ENCODE measurements around the gene FAM200C.
A peak's percentile ranks its signal among the peaks of the same experiment; 100 is the strongest.

The FAM200C gene

DNA sequence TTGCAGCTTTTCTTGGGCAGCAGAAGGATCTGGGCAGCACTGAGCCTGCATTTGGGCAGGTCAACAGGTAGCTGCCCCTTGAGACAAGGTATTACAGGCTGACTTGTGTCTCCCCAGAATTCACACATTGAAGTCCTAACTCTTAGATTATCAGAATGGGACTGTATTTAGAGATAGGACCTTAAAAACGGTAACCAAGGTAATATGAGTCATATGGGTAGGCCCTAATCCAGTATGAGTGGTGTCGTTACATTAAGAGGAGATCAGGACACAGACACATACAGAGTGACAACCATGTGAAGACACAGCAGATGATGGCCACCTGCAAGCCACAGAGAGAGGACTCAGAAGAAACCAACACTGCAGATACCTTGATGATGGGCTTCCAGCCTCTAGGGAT, 32.6 kb downstream of the FAM200C start:
- no peak for DNase-seq (ENCODE audit: low spot score)

DNA sequence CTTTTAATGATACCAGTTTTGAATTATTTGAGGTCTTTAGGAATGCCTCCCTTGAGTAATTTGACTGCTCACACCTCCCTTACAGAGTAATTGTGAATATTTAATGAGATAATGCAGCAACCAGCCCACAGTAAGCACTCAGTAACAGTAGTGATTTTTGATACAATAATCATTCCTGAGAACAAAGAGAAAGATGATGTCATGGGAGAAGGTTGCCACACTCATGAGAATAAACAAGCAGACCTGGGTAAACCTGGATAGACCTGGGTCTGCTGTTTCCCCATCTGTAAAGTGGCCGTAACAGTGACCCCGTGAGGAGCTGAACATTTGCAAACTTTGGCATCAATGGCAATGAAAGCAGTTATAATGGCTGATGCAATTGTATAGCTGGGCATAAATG, 33.6 kb downstream of the FAM200C start:
- DNase-seq (ENCODE audit: low spot score), result no peak

DNA sequence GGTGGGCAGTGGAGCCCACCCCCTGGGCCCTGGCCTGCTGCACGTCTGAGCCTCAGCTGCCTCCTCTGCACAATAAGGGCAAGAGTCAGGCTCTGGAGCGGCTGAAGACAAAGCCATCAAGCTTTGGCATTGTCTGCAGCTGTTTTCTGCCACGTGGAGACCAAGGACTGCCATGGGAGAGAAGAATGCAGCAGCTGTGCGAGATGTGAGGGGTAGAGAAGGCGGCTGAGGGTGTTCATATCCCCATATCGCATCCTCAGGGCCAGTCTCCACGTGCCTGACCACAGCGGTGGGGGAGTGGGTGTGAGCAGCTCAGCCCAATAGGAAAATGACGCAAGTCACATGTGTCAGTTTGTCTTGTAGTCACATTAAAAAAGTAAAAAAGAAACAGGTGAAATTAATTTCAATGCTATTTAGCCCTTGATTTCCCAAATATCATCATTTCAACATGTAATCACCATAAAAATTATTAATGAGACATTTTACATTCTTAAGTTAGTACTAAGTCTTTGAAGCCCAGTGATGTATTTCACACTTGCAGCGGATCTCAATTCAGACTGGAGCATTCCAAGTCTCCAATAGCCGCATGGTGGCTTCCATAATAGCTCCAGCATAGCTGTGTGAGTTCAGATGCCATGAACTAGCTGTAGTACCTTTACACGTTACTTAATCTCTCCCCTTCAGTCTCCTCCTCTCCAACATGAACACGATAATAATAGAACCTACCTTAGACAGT, 36.0 kb downstream of the FAM200C start:
- no peak for DNase-seq (ENCODE audit: low spot score)

DNA sequence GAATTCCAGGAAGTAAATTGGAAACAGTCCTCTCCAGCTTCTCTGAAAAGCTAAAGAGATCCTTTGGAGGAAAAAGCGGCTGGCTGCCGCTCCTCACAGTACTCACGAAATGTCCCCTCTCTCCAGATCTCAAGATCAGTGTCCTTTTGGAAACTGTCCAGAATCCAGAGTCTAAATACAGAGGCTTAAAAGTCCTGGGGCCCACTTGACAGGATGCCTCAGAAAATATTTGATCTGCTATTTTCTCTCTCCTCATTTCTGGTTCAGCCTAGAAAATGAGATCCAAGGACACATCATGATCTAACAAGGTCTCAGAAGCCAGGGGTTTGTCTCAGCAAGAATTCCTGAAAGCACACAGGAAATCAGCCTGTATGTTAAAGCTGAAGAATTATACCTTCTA, 36.6 kb downstream of the FAM200C start:
- no peak for DNase-seq (ENCODE audit: low spot score)

DNA sequence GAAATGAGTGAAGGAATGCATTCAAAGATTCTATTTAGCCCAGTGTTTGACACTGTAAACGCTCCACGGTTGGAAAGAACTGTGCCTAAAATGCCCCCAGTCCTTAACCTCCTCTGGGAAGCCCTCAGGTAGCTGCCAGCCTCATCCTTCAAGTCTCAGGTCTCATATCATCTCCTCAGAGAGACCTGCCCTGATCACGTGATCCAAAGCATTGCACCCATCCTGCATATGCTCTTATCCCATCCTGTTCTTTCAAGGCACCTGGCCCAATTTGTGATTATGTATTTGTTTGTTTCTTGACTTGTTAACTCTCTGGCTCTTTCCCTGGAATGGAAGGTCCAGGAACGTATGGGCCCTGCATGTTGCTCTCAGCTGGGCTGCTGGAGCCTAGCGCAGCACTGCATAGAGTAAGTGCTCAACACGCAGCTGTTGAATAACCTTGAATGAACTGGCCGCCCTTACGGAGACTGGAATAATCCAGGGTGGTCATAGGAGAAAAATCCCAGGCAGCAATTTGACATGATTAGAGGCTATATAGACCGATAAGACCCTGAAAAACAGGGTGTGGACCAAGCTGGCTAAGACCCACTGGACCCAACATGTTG, 38.1 kb downstream of the FAM200C start:
- DNase-seq (ENCODE audit: low spot score), result no peak

DNA sequence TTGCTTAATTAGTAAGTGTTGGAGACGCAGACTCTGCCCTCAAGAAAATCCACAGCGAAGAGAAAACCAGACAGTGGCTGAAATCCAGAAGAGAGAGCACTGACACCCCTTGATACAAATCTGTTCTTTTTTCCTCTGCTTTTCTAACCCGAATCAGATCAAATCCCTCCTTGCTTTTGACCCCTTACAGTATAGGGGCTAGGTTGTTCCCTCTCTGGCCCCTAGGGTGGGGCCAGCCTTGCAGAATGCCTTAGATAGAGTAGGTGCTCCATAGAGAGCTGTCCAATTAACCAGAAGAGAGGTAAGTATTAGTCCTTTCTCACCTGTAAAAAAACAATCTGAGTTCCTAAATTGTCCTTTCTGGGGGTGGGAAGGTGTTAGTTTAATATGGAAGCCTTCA, 39.5 kb downstream of the FAM200C start:
- no peak for DNase-seq (ENCODE audit: low spot score)

GRCh38 chr5:160359816-160360215, 40.0 kb downstream of the FAM200C start:
- DNase-seq (ENCODE audit: low spot score), result no peak

DNA sequence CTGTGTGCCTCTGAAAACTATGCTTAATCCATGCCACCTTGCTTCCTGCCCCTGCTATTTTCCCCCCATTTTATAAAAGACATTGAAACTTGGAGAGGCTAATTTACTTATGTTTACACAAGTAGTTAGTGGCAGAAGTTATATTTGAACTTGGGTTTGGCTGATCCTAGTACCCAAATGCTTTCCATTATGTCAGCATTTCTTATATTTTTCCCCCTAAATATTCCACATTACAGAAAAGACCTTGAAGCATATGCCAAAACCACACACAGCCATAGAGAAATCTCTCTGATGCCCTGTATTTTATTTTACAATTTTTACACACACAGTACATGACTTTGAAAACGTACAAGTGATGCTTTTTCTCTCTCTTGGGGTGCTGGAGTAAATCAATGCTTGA, 40.6 kb downstream of the FAM200C start:
- DNase-seq (ENCODE audit: low spot score), result no peak

DNA sequence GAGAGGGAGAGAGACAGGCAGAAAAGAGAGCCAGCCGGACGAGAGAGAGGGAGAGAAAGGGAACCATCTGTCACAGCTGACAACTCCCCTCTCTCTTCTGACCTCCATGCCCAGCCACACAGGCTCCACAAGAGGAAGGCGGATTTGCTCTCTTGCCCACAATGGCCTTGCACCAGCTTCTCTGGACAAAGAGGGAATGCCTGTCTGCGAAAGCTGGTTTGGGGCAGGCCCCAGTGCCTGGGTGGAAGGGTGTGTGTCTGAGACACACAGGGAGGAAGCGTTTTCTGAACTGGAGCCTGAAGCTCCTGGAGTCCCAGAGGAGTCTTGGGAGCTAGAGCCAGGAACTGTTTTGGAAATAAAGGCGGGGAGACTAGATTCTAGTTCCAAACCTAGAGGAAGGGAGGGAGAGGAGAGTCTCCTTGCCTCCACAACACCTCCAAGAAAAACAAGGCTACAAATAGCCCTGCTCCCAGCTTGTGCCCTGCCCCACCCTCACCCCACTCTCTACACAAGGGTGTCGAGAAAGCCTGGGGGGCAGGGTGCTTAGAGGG, 41.9 kb downstream of the FAM200C start:
- peak; percentile 47 for DNase-seq (ENCODE audit: low spot score)

DNA sequence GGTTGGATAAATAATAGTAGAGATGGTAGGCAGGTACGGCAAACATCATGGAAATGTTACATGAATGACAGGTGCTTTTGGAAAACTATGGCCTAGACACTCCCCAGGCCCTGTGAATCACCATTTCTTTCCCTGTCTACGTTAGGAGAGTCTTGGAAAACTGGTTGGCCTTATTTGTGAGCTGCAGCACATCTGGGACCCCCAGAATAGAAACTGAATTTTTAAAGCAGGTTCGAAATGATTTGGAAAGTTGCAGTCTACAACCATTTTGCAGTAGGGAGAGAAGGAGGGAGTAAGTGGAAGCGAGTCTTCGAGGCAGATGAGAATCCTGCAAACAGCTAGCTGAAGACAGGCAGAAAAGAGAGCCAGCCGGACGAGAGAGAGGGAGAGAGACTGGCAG, 42.5 kb downstream of the FAM200C start:
- DNase-seq (ENCODE audit: low spot score), result no peak

- DNase-seq (ENCODE audit: low spot score), result no peak
These were observed 43.1 kb downstream of the FAM200C start for GRCh38 chr5:160356550-160357347.

DNA sequence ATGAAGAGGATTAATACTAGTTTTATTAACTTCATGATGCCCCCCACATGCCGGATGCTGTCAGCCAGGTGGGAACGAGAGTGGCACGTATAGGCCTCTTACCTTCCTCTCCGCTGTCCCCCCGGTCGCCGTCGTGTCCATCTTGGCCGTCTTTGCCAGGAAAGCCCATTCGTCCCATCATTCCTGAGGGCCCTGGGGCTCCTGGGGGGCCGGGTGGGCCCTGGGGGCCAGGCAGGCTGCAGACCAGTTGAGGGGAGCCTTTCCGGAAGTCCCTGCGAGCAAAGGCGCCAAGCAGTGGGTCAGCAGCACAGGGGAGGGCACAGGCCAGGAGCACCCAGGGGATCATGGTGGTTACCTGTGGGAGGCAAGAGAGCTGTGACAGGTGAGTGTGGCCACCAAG, 45.2 kb downstream of the FAM200C start:
- no peak for DNase-seq (ENCODE audit: low spot score)

- no peak for DNase-seq (ENCODE audit: low spot score)
These were observed 46.5 kb downstream of the FAM200C start for GRCh38 chr5:160353379-160353778.

- DNase-seq (ENCODE audit: low spot score), result no peak
These were observed 47.5 kb downstream of the FAM200C start for GRCh38 chr5:160352308-160352707.

DNA sequence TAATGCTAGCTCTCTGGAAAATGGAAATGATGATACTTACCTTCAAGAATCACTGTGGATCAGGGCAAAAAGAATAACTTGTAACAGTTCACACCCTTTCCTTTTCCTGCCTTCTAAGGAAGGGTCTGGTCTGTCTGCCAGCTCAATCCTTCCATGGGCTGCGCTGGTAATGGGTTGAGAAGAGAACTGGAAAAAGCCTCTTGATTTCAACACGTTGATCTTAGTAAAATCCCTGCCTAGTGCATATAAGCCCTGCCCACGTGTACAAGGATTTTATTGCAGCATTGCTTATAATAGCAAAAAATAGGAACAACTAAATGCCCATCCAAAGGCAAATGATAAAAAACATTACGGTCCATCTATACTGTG, 49.9 kb downstream of the FAM200C start:
- no peak for DNase-seq (ENCODE audit: low spot score)

DNA sequence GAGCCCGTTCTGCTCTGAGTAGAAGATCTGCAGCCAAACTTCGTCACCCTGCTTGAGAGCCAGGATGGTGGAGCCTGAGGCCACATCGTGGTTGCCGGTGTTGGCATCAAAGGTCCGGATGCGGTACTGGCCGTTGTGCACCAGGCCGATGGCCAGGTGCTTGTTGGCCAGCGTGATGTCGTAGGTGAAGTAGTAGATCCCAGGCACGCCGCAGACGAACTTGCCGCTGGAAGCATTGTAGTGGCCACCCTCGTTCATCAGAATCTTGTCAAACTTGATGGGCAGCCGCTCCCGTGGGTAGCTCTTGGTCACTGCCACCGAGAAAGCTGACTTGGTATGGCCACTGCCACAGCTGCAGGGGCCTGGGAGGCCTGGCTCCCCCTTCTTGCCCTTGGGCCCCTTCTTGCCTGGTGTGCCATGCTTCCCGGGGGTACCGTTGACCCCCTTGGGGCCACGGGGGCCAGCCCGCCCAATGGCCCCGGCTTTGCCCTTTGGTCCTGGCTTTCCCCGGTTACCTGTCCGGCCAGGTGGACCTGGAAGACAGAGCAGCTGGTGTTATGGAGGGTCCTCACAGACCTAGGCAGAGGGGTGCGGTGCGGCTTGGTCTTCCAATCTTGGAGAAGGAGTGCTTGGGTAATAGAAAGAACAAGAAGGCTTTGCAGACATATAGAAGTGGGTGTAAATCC, 50.5 kb downstream of the FAM200C start:
- DNase-seq (ENCODE audit: low spot score), result no peak

GRCh38 chr5:160348080-160348479, 51.8 kb downstream of the FAM200C start:
- no peak for DNase-seq (ENCODE audit: low spot score)

GRCh38 chr5:160347448-160347847, 52.4 kb downstream of the FAM200C start:
- no peak for DNase-seq (ENCODE audit: low spot score)

All from AG08395 (cell line).